Measurements from ENCODE around the gene EXOC2. TPM values are rescaled to one million over a fixed set of nuclear protein-coding genes. Genes with fewer than 3 reads are reported as not detected.
A peak's percentile ranks its signal among the peaks of the same experiment; 100 is the strongest.

Gene EXOC2
- total and polyA plus RNA-seq, 10 donors = 7.0 to 32.8 (median 25.3) TPM

DNA sequence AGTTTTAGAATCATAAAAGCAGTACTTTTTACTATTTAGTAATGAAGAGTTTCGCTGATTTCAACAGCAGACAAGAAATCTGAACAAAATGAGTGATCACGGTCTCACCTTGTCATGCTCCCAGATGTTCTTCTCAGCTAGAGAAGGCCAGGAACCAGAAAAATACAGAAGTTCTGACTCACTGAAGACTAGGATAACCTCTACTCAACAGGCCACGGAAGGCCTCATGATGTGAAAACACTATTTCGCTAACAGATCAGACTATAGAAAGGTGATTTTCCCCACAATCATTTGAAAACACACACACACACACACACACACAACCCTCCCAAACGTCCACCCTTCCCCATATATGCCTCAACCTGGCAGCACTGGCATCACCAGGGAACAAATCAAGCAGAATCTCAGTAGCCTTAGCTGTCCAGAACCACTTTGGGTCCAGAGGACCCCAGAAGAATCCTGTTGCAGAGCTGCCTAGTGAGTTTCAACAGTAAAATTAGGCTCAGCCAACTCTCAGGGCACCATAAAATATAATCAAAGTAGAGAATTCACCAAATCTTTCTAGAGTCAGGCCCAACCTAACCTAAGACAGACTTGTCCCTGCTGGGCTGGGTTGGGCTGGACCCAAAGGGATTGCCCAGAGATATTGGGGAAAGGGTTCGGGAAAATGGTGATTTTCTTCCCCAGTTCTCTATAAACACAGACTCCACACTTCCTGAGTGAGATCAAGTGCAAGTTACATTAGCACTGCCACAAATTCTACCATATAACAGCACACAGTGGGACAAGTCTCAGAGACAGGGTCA lies 7.9 kb downstream of the EXOC2 start:
- DNase-seq = no peak
- WGBS, 5 donors = 69 to 75% (median 71%) methylated on average over 6 of the region's 6 CpGs
- TF ChIP-seq POLR2A (IDR thresholded peaks at IDR 0.05) = no peak
- no peak overlapping the region for H3K4me3 ChIP-seq
- H3K36me3 ChIP-seq = peaks cover 0 to 30% (median 4%) of the 10 kb centered on the region in 6 donors
- peaks cover 6 to 79% (median 30%) of the 10 kb centered on the region in 6 donors for H3K4me1 ChIP-seq
- H3K9me3 ChIP-seq = no peaks in the 10 kb centered on the region
- H3K27me3 ChIP-seq (replicated peaks in 1 of 7) = no peaks in the 10 kb centered on the region
- intact Hi-C loops (cut with DNase I; ENCODE audit: low total_unique reads) = no loop called here
- no peak overlapping the region for H3K27ac ChIP-seq

DNA sequence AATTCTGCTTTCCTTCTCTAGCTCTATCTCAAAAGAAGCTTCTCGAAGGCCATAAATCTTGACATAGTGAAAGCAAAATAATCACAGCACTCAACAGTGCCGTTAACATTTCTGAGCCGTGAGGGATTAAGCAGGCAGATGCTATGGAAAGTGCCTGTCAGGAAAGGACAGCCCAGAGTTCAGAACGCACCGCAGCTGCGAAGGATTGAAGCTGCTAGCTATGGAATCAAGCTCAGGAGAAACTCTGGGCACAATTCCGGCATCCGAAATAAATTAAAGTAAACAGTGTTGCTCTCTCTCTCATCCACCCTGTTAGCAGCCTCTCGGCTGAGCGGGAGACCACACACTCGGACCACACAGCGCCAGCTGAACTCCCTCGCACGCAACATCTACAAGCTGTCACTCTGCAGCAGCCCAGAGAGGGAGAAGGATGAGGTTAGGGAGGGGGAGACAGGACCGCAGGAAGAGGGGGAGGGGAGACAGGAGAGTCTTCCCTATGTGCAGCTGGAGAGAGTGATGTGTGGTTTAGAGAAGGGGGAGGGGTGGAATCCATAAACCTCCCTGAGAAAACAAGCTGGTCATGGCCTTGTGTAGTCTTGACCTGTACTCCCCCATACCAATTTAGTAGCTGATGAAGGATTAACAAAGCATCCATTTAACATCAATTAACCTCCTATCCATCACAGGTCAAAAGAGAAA lies 9.0 kb downstream of the EXOC2 start:
- peak overlapping the region in 1 of 8 donors; percentile 21 for H3K4me3 ChIP-seq
- peaks cover 6 to 78% (median 32%) of the 10 kb centered on the region in 6 donors for H3K4me1 ChIP-seq
- peaks cover 0 to 21% (median 4%) of the 10 kb centered on the region in 6 donors for H3K36me3 ChIP-seq
- no peaks in the 10 kb centered on the region for H3K9me3 ChIP-seq
- DNase-seq = no peak
- intact Hi-C loops (cut with DNase I; ENCODE audit: low total_unique reads) = no loop called here
- H3K27me3 ChIP-seq (replicated peaks in 1 of 7) = no peaks in the 10 kb centered on the region
- peak overlapping the region in 1 of 8 donors; percentile 7 for H3K27ac ChIP-seq
- TF ChIP-seq POLR2A (IDR thresholded peaks at IDR 0.05) (no peak), POLR2AphosphoS5 (IDR thresholded peaks at IDR 0.05) (peak in 1 of 3 donors; percentile 21)
- WGBS, 5 donors = 39 to 63% (median 52%) methylated on average over 15 of the region's 15 CpGs

DNA sequence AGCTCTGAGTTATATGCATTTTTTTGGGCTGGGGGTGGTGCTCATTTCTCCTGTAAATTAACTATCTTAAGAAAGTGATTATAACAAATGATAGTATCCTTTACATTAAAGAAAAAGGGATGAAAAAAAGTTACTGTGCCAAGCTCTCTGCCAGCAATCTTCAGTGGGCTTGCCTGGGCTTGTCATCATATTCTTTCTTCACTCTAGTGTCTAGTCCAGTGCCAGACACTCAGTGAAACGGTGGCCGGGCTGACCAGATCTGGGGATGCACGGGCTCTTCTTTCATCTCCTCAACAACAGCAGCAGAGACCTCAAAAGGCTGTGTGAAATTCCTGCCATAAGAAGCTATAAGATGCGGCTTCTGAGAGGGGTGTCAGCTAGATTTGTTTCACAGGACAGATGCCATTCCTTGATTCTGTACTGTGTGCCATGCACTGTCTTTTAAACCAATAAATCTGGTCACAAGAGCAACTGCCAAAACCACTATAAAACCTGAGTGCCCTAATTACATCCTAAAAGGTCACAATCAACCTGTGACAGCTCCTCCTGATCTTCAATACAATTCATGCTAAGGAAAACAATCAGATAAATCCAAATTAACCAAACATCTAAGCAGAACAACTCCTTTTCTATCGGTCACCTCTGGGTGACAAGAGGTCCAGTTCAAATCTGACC lies 12.1 kb downstream of the EXOC2 start:
- no peak overlapping the region for H3K27ac ChIP-seq
- DNase-seq = no peak
- no peak overlapping the region for H3K4me3 ChIP-seq
- intact Hi-C loops (cut with DNase I; ENCODE audit: low total_unique reads) = no loop called here
- no peaks in the 10 kb centered on the region for H3K27me3 ChIP-seq (replicated peaks in 1 of 7)
- 91 to 98% (median 97%) methylated on average over 5 of the region's 5 CpGs for WGBS, 5 donors
- no peak for TF ChIP-seq POLR2A (IDR thresholded peaks at IDR 0.05)
- TF ChIP-seq POLR2AphosphoS5 (IDR thresholded peaks at IDR 0.05) = no peak
- TF ChIP-seq, protein P1, sequence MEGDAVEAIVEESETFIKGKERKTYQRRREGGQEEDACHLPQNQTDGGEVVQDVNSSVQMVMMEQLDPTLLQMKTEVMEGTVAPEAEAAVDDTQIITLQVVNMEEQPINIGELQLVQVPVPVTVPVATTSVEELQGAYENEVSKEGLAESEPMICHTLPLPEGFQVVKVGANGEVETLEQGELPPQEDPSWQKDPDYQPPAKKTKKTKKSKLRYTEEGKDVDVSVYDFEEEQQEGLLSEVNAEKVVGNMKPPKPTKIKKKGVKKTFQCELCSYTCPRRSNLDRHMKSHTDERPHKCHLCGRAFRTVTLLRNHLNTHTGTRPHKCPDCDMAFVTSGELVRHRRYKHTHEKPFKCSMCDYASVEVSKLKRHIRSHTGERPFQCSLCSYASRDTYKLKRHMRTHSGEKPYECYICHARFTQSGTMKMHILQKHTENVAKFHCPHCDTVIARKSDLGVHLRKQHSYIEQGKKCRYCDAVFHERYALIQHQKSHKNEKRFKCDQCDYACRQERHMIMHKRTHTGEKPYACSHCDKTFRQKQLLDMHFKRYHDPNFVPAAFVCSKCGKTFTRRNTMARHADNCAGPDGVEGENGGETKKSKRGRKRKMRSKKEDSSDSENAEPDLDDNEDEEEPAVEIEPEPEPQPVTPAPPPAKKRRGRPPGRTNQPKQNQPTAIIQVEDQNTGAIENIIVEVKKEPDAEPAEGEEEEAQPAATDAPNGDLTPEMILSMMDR (IDR thresholded peaks at IDR 0.05 in 8 of 11, conservative IDR thresholded peaks at IDR 0.05 in 3 of 11) = no peak
- H3K4me1 ChIP-seq = peaks cover 6 to 69% (median 32%) of the 10 kb centered on the region in 6 donors
- H3K36me3 ChIP-seq = peaks cover 0 to under 1% (median 0%) of the 10 kb centered on the region in 6 donors
- H3K9me3 ChIP-seq = no peaks in the 10 kb centered on the region

DNA sequence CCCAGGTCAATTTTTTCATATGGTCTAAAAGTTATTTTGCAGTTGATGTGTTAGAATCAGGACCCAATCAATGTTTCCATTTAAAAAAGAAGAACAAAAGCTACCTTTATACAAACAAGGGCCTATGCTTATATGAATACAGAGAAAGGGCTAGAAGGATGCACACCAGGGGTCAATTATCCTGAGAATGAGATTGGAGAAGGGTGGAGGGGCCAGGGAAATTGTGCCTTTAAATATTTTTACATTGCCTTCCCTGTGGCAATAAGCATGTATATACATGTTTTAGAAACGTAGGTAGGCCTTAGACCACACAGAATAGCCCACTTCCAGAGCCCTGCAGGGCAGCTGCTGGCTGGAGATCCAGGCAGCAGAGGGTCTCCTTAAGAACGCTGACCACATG lies 12.7 kb downstream of the EXOC2 start:
- no peak overlapping the region for H3K4me3 ChIP-seq
- H3K9me3 ChIP-seq = no peaks in the 10 kb centered on the region
- TF ChIP-seq, protein P1 (IDR thresholded peaks at IDR 0.05 in 8 of 11, conservative IDR thresholded peaks at IDR 0.05 in 3 of 11) = no peak
- 78 to 88% (median 84%) methylated on average over 2 of the region's 2 CpGs for WGBS, 5 donors
- H3K27ac ChIP-seq = no peak overlapping the region
- DNase-seq = no peak
- H3K4me1 ChIP-seq = peaks cover 6 to 65% (median 27%) of the 10 kb centered on the region in 6 donors
- intact Hi-C loops (cut with DNase I; ENCODE audit: low total_unique reads) = no loop called here
- H3K36me3 ChIP-seq = no peaks in the 10 kb centered on the region
- no peaks in the 10 kb centered on the region for H3K27me3 ChIP-seq (replicated peaks in 1 of 7)

All from spleen (tissue), 11 donors.